ENCODE results near the gene ACADSB.

ACADSB gene

DNA sequence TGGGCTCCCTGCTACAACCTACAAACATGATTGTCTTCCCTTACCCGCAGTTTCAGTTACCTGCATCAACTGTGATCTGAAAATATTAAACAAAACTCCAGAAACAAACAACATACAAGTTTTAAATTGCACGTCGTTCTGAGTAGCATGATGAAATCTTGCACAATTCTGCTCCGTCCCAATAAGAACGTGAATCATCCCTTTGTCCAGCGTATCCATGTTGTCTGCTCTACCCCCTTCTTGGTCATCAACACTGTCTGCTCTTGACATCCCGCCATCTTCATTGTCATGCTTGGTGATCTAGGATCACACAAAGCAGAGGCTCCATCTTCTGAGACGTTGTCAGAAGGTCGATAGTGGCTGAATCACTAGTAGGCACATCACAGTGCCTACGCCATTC, 53.9 kb downstream of the ACADSB start:
- Histone ChIP-seq H3K9ac (ENCODE audit: low read depth, low read length, poor library complexity) (no peak overlapping the region), H3K14ac (ENCODE audit: low read length) (no peak overlapping the region), H2AFZ (ENCODE audit: low read length) (no peak overlapping the region), H3K18ac (ENCODE audit: low read length) (no peak overlapping the region), H3K4me3 (ENCODE audit: low read length in 2 of 2) (no peak overlapping the region), H3K27ac (replicated peaks; ENCODE audit: low read length) (no peak overlapping the region), H3K9me3 (replicated peaks in 1 of 2; ENCODE audit: control insufficient read depth in 2 of 2, insufficient read depth in 1 of 2, low read depth in 1 of 2, low read length in 2 of 2) (no peaks in the 10 kb centered on the region), H2AK5ac (ENCODE audit: low read depth, low read length) (no peak overlapping the region), H3K4me2 (ENCODE audit: insufficient read depth, low read length, poor library complexity, severe bottlenecking) (no peak overlapping the region), H3K79me1 (ENCODE audit: low read depth, low read length) (no peaks in the 10 kb centered on the region), H2BK120ac (ENCODE audit: low read depth, low read length) (no peak overlapping the region), H4K91ac (ENCODE audit: low read depth, low read length, poor library complexity) (no peak overlapping the region), H3K23ac (ENCODE audit: low read depth, low read length, poor library complexity) (no peak overlapping the region), H3K36me3 (replicated peaks in 1 of 2; ENCODE audit: control insufficient read depth in 2 of 2, insufficient read depth in 2 of 2, low read length in 2 of 2) (no peaks in the 10 kb centered on the region), H3K4ac (ENCODE audit: low read length) (no peak overlapping the region), H3K4me1 (ENCODE audit: control insufficient read depth in 2 of 2, insufficient read depth in 1 of 2, low read depth in 1 of 2, low read length in 2 of 2) (peaks cover 0 to 2% of the 10 kb centered on the region in 2 donors), H4K8ac (ENCODE audit: low read depth, low read length) (no peak overlapping the region), H2BK12ac (ENCODE audit: low read length) (no peak overlapping the region), H2BK5ac (ENCODE audit: low read length) (no peak overlapping the region), H3K27me3 (ENCODE audit: control insufficient read depth in 3 of 3, insufficient read depth in 3 of 3, low read depth in 1 of 3, low read length in 3 of 3) (peaks cover 0 to 7% (median 0%) of the 10 kb centered on the region in 3 experiments), H2BK15ac (ENCODE audit: low read length) (no peak overlapping the region)
- WGBS, 2 donors (ENCODE audit: extremely low coverage in 2 of 2, insufficient read length in 2 of 2, insufficient replicate concordance in 1 of 2), result no CpG with 5 or more reads among the region's 10 CpGs
- DNase-seq (ENCODE audit: low spot score), result no peak

DNA sequence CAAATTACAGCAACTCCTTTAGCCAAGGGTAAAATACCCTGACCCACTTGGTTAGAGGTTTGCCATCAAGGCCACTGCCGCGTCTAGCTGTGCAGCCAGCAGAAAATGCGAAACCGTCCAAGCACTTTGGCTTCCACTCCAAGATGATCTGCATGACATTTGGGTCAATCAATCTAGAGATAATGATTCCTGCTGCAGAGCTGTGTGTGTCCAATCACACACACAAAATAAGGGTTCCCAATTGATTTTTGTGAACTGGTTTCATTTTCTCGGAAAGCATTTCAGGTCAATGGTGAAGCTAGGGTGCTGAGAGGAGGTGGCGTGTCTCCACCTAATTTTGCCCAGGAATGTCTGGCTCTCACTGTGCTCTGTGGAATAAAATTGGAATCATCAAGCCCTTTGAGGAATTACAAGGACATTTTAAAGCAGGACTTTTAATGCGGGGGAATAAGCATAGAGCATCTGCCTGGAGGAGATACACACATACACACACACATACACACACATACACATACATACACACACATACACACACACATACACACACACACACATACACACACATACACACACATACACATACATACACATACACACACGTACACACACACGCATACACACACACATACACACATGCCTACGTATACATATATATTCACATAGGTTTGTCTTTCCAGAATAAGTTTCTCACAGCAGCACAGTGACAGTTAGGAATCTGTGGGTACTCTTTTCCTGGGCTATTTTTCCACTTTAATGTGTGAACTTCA, 59.5 kb downstream of the ACADSB start:
- H3K9ac ChIP-seq (ENCODE audit: low read depth, low read length, poor library complexity), result no peak overlapping the region
- H3K27ac ChIP-seq (replicated peaks; ENCODE audit: low read length), result no peak overlapping the region
- H3K4ac ChIP-seq (ENCODE audit: low read length), result no peak overlapping the region
- peaks cover 0 to 7% (median 0%) of the 10 kb centered on the region in 3 experiments for H3K27me3 ChIP-seq (ENCODE audit: control insufficient read depth in 3 of 3, insufficient read depth in 3 of 3, low read depth in 1 of 3, low read length in 3 of 3)
- H2AK5ac ChIP-seq (ENCODE audit: low read depth, low read length), result no peak overlapping the region
- H2AFZ ChIP-seq (ENCODE audit: low read length), result no peak overlapping the region
- H3K9me3 ChIP-seq (replicated peaks in 1 of 2; ENCODE audit: control insufficient read depth in 2 of 2, insufficient read depth in 1 of 2, low read depth in 1 of 2, low read length in 2 of 2), result no peaks in the 10 kb centered on the region
- H3K4me1 ChIP-seq (ENCODE audit: control insufficient read depth in 2 of 2, insufficient read depth in 1 of 2, low read depth in 1 of 2, low read length in 2 of 2), result peaks cover 5 to 8% of the 10 kb centered on the region in 2 donors
- no peak overlapping the region for H4K8ac ChIP-seq (ENCODE audit: low read depth, low read length)
- no peaks in the 10 kb centered on the region for H3K36me3 ChIP-seq (replicated peaks in 1 of 2; ENCODE audit: control insufficient read depth in 2 of 2, insufficient read depth in 2 of 2, low read length in 2 of 2)
- H3K23ac ChIP-seq (ENCODE audit: low read depth, low read length, poor library complexity), result no peak overlapping the region
- DNase-seq (ENCODE audit: low spot score), result no peak
- H2BK120ac ChIP-seq (ENCODE audit: low read depth, low read length), result no peak overlapping the region
- H2BK5ac ChIP-seq (ENCODE audit: low read length), result no peak overlapping the region
- no peak overlapping the region for H3K4me2 ChIP-seq (ENCODE audit: insufficient read depth, low read length, poor library complexity, severe bottlenecking)
- no peak overlapping the region for H3K4me3 ChIP-seq (ENCODE audit: low read length in 2 of 2)
- no peaks in the 10 kb centered on the region for H3K79me1 ChIP-seq (ENCODE audit: low read depth, low read length)
- H2BK12ac ChIP-seq (ENCODE audit: low read length), result no peak overlapping the region
- WGBS, 2 donors (ENCODE audit: extremely low coverage in 2 of 2, insufficient read length in 2 of 2, insufficient replicate concordance in 1 of 2), result no CpG with 5 or more reads among the region's 10 CpGs
- H4K91ac ChIP-seq (ENCODE audit: low read depth, low read length, poor library complexity), result no peak overlapping the region
- H3K14ac ChIP-seq (ENCODE audit: low read length), result no peak overlapping the region
- no peak overlapping the region for H3K18ac ChIP-seq (ENCODE audit: low read length)
- no peak overlapping the region for H2BK15ac ChIP-seq (ENCODE audit: low read length)

DNA sequence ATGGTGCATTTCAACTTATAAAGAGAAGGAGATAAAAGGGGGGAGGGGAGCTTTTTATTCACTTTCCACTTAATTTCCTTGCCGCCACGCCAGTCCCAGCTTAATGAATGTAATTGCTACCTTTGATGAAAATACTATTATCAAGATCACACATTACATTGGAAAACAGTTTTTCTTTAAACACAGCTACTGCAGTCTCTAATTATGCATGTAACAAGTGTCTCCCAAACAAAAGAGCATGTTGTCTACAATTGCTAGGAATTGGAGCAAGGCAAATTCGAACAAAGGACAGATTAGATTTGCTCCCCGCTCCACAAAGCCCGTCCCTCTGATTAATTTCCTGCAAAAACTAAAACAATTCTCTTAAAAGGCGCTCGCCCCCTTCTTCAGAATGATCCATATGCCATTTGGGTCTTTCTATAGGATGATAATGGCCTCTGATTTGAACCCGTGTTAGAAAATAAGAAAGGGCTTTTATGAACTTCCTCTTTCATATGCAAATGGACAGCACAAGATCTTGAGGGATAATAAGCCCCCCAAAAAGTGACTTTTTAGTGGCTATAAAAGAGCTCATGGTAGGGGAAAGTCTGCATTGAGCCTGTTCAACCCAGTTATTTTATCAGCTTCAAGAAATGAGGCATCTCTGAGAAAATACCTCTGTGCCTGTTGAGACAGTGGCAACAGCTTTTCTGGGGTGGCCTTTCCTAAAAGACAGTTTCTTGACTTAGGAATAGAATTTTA, 60.6 kb downstream of the ACADSB start:
- peak; percentile 9 for DNase-seq (ENCODE audit: low spot score)
- peaks cover 5 to 8% of the 10 kb centered on the region in 2 donors for H3K4me1 ChIP-seq (ENCODE audit: control insufficient read depth in 2 of 2, insufficient read depth in 1 of 2, low read depth in 1 of 2, low read length in 2 of 2)
- no peak overlapping the region for H3K4ac ChIP-seq (ENCODE audit: low read length)
- H3K4me3 ChIP-seq (ENCODE audit: low read length in 2 of 2), result no peak overlapping the region
- H3K14ac ChIP-seq (ENCODE audit: low read length), result no peak overlapping the region
- H3K23ac ChIP-seq (ENCODE audit: low read depth, low read length, poor library complexity), result no peak overlapping the region
- H2BK120ac ChIP-seq (ENCODE audit: low read depth, low read length), result no peak overlapping the region
- H2AFZ ChIP-seq (ENCODE audit: low read length), result peak overlapping the region; percentile 24
- H3K9ac ChIP-seq (ENCODE audit: low read depth, low read length, poor library complexity), result no peak overlapping the region
- no peaks in the 10 kb centered on the region for H3K79me1 ChIP-seq (ENCODE audit: low read depth, low read length)
- H3K27ac ChIP-seq (replicated peaks; ENCODE audit: low read length), result no peak overlapping the region
- no peak overlapping the region for H2BK15ac ChIP-seq (ENCODE audit: low read length)
- H3K36me3 ChIP-seq (replicated peaks in 1 of 2; ENCODE audit: control insufficient read depth in 2 of 2, insufficient read depth in 2 of 2, low read length in 2 of 2), result no peaks in the 10 kb centered on the region
- H2BK12ac ChIP-seq (ENCODE audit: low read length), result no peak overlapping the region
- no peak overlapping the region for H4K91ac ChIP-seq (ENCODE audit: low read depth, low read length, poor library complexity)
- peaks cover 0 to 10% (median 0%) of the 10 kb centered on the region in 3 experiments for H3K27me3 ChIP-seq (ENCODE audit: control insufficient read depth in 3 of 3, insufficient read depth in 3 of 3, low read depth in 1 of 3, low read length in 3 of 3)
- H3K9me3 ChIP-seq (replicated peaks in 1 of 2; ENCODE audit: control insufficient read depth in 2 of 2, insufficient read depth in 1 of 2, low read depth in 1 of 2, low read length in 2 of 2), result peaks cover 0 to 1% of the 10 kb centered on the region in 2 donors
- H2AK5ac ChIP-seq (ENCODE audit: low read depth, low read length), result no peak overlapping the region
- H2BK5ac ChIP-seq (ENCODE audit: low read length), result no peak overlapping the region
- H3K18ac ChIP-seq (ENCODE audit: low read length), result no peak overlapping the region
- WGBS, 2 donors (ENCODE audit: extremely low coverage in 2 of 2, insufficient read length in 2 of 2, insufficient replicate concordance in 1 of 2), result no CpG with 5 or more reads among the region's 8 CpGs
- H3K4me2 ChIP-seq (ENCODE audit: insufficient read depth, low read length, poor library complexity, severe bottlenecking), result no peak overlapping the region
- no peak overlapping the region for H4K8ac ChIP-seq (ENCODE audit: low read depth, low read length)

DNA sequence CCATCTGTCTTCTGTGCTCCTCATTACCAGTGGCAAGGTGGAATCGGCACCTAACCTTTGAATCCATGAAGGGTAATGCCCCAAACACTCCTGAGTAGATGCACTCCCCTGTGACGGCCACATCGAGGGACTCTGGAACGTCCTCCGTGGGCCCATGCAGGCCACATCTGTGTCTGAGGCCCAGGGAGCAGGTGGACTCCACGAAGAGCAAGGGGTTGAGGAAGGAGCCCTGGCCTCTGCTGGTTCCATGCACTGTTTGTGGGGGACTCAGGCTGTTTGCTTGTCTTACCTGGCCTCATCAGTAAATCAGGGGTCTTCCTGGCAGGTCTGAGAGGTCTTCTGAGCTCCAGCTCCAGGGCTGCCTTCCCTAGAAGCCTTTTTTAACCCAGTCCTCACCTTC, 64.4 kb downstream of the ACADSB start:
- H3K36me3 ChIP-seq (replicated peaks in 1 of 2; ENCODE audit: control insufficient read depth in 2 of 2, insufficient read depth in 2 of 2, low read length in 2 of 2), result no peaks in the 10 kb centered on the region
- no peak for DNase-seq (ENCODE audit: low spot score)
- H3K4ac ChIP-seq (ENCODE audit: low read length), result no peak overlapping the region
- H3K4me1 ChIP-seq (ENCODE audit: control insufficient read depth in 2 of 2, insufficient read depth in 1 of 2, low read depth in 1 of 2, low read length in 2 of 2), result peaks cover 5 to 6% of the 10 kb centered on the region in 2 donors
- no peak overlapping the region for H2AFZ ChIP-seq (ENCODE audit: low read length)
- H3K14ac ChIP-seq (ENCODE audit: low read length), result peak overlapping the region; percentile 73
- no peak overlapping the region for H3K9ac ChIP-seq (ENCODE audit: low read depth, low read length, poor library complexity)
- no peak overlapping the region for H2BK15ac ChIP-seq (ENCODE audit: low read length)
- no peak overlapping the region for H2AK5ac ChIP-seq (ENCODE audit: low read depth, low read length)
- no peak overlapping the region for H3K27ac ChIP-seq (replicated peaks; ENCODE audit: low read length)
- WGBS, 2 donors (ENCODE audit: extremely low coverage in 2 of 2, insufficient read length in 2 of 2, insufficient replicate concordance in 1 of 2), result no CpG with 5 or more reads among the region's 6 CpGs
- no peak overlapping the region for H4K91ac ChIP-seq (ENCODE audit: low read depth, low read length, poor library complexity)
- H3K18ac ChIP-seq (ENCODE audit: low read length), result peak overlapping the region; percentile 58
- H3K79me1 ChIP-seq (ENCODE audit: low read depth, low read length), result no peaks in the 10 kb centered on the region
- H3K9me3 ChIP-seq (replicated peaks in 1 of 2; ENCODE audit: control insufficient read depth in 2 of 2, insufficient read depth in 1 of 2, low read depth in 1 of 2, low read length in 2 of 2), result peaks cover 0 to 1% of the 10 kb centered on the region in 2 donors
- no peak overlapping the region for H2BK120ac ChIP-seq (ENCODE audit: low read depth, low read length)
- no peak overlapping the region for H3K23ac ChIP-seq (ENCODE audit: low read depth, low read length, poor library complexity)
- H3K27me3 ChIP-seq (ENCODE audit: control insufficient read depth in 3 of 3, insufficient read depth in 3 of 3, low read depth in 1 of 3, low read length in 3 of 3), result peaks cover 0 to 3% (median 0%) of the 10 kb centered on the region in 3 experiments
- no peak overlapping the region for H3K4me2 ChIP-seq (ENCODE audit: insufficient read depth, low read length, poor library complexity, severe bottlenecking)
- no peak overlapping the region for H2BK12ac ChIP-seq (ENCODE audit: low read length)
- no peak overlapping the region for H2BK5ac ChIP-seq (ENCODE audit: low read length)
- no peak overlapping the region for H3K4me3 ChIP-seq (ENCODE audit: low read length in 2 of 2)
- H4K8ac ChIP-seq (ENCODE audit: low read depth, low read length), result no peak overlapping the region

All from neuronal stem cell (in vitro differentiated cells).